SK-N-SH treated with all-trans-retinoic acid at 6 μM for 48 hours (cell line): ENCODE measurements around the gene ILRUN.

ENCODE experiments used
- ATAC-seq: fragments of 200-7000 bp; cut with Tn5 transposase; 3 replicates; pipeline ENCODE4 v1.9.1; 2020; ENCODE audit warnings: mild to moderate bottlenecking, moderate library complexity
- ARNTL ChIP-seq: fragments of 450-650 bp; formaldehyde crosslinking; IDR thresholded peaks from 2 replicates; pipeline ENCODE4 v1.5.0; 2020; ENCODE audit warnings: low read depth, mild to moderate bottlenecking, moderate library complexity, borderline replicate concordance
- BACH2 ChIP-seq: fragments of 250-450 bp; sonication (Bioruptor Pico); IDR thresholded peaks from 2 replicates; pipeline ENCODE4 v1.9.0; 2021; ENCODE audit warnings: mild to moderate bottlenecking, borderline replicate concordance
- CREB5 ChIP-seq: fragments of 250-450 bp; sonication (Bioruptor Pico); IDR thresholded peaks from 2 replicates; pipeline ENCODE4 v1.5.1; 2020; ENCODE audit warnings: low read depth, mild to moderate bottlenecking, moderate library complexity
- CSDC2 ChIP-seq: fragments of 250-450 bp; sonication (Bioruptor Pico); IDR thresholded peaks from 2 replicates; pipeline ENCODE4 v1.5.0; 2020; ENCODE audit warnings: mild to moderate bottlenecking, moderate library complexity
- CSRNP3 ChIP-seq: fragments of 250-450 bp; sonication (Bioruptor Pico); IDR thresholded peaks from 2 replicates; pipeline ENCODE4 v1.5.1; 2021; ENCODE audit warnings: mild to moderate bottlenecking, moderate library complexity
- ESRRG ChIP-seq: fragments of 250-450 bp; sonication (Bioruptor Pico); IDR thresholded peaks from 2 replicates; pipeline ENCODE4 v1.6.1; 2021; ENCODE audit warnings: mild to moderate bottlenecking
- GLIS3 ChIP-seq: fragments of 250-450 bp; sonication (Bioruptor Pico); IDR thresholded peaks from 2 replicates; pipeline ENCODE4 v1.5.0; 2020; ENCODE audit warnings: mild to moderate bottlenecking, moderate library complexity
- ISL1 ChIP-seq: fragments of 250-450 bp; sonication (Bioruptor Pico); IDR thresholded peaks from 2 replicates; pipeline ENCODE4 v2.1.2; 2022; ENCODE audit warnings: mild to moderate bottlenecking, moderate library complexity
- OSR1 ChIP-seq: fragments of 250-450 bp; sonication (Bioruptor Pico); IDR thresholded peaks from 2 replicates; pipeline ENCODE4 v1.8.0; 2022; ENCODE audit warnings: moderate library complexity, mild to moderate bottlenecking, inconsistent platforms
- PATZ1 ChIP-seq: fragments of 250-450 bp; sonication (Bioruptor Pico); IDR thresholded peaks from 2 replicates; pipeline ENCODE4 v1.8.0; 2020; ENCODE audit warnings: mild to moderate bottlenecking, moderate library complexity, borderline replicate concordance
- POU6F1 ChIP-seq: fragments of 250-450 bp; sonication (Bioruptor Pico); IDR thresholded peaks from 2 replicates; pipeline ENCODE4 v1.8.0; 2021; ENCODE audit warnings: low read depth, mild to moderate bottlenecking, moderate library complexity, borderline replicate concordance
- PPARA ChIP-seq: fragments of 250-450 bp; sonication (Bioruptor Pico); IDR thresholded peaks from 2 replicates; pipeline ENCODE4 v1.5.0; 2020; ENCODE audit warnings: mild to moderate bottlenecking, borderline replicate concordance
- RARB ChIP-seq: fragments of 250-450 bp; sonication (Bioruptor Pico); IDR thresholded peaks from 2 replicates; pipeline ENCODE4 v1.8.0; 2021; ENCODE audit warnings: mild to moderate bottlenecking, moderate library complexity
- SNAI2 ChIP-seq: fragments of 250-450 bp; sonication (Bioruptor Pico); IDR thresholded peaks from 2 replicates; pipeline ENCODE4 v1.5.0; 2020; ENCODE audit warnings: mild to moderate bottlenecking, moderate library complexity
- TCF4 ChIP-seq: fragments of 250-450 bp; sonication (Bioruptor Pico); IDR thresholded peaks from 2 replicates; pipeline ENCODE4 v1.8.0; 2021; ENCODE audit warnings: mild to moderate bottlenecking, moderate library complexity, borderline replicate concordance
- TOX ChIP-seq: fragments of 250-450 bp; sonication (Bioruptor Pico); IDR thresholded peaks from 2 replicates; pipeline ENCODE4 v1.8.0; 2021; ENCODE audit warnings: mild to moderate bottlenecking, moderate library complexity, borderline replicate concordance
- TSHZ2 ChIP-seq: fragments of 250-450 bp; sonication (Bioruptor Pico); IDR thresholded peaks from 2 replicates; pipeline ENCODE4 v1.5.0; 2020; ENCODE audit warnings: mild to moderate bottlenecking, moderate library complexity
- ZC3H10 ChIP-seq: fragments of 250-450 bp; sonication (Bioruptor Pico); IDR thresholded peaks from 2 replicates; pipeline ENCODE4 v1.5.1; 2021; ENCODE audit warnings: mild to moderate bottlenecking, moderate library complexity
- ZFP3 ChIP-seq: fragments of 250-450 bp; sonication (Bioruptor Pico); IDR thresholded peaks from 2 replicates; pipeline ENCODE4 v1.5.0; 2020; ENCODE audit warnings: mild to moderate bottlenecking, moderate library complexity
- ZFP30 ChIP-seq: fragments of 450-650 bp; formaldehyde crosslinking; IDR thresholded peaks from 2 replicates; pipeline ENCODE4 v1.5.0; 2022; ENCODE audit warnings: mild to moderate bottlenecking, moderate library complexity
- ZNF565 ChIP-seq: fragments of 450-650 bp; formaldehyde crosslinking; conservative IDR thresholded peaks from 2 replicates; pipeline ENCODE4 v1.5.0; 2020; ENCODE audit warnings: low read depth, mild to moderate bottlenecking, moderate library complexity
- ZNF70 ChIP-seq: fragments of 450-650 bp; formaldehyde crosslinking; IDR thresholded peaks from 2 replicates; pipeline ENCODE4 v1.5.0; 2020; ENCODE audit warnings: mild to moderate bottlenecking, moderate library complexity
- ZNF8 ChIP-seq: fragments of 450-650 bp; formaldehyde crosslinking; IDR thresholded peaks from 2 replicates; pipeline ENCODE4 v1.5.0; 2020; ENCODE audit warnings: mild to moderate bottlenecking, moderate library complexity

ILRUN gene

GRCh38 chr6:34692280-34692679 lies 4.3 kb downstream of the ILRUN start:
- no peak for TF ChIP-seq TOX (CRISPR knock-in tag)
- TF ChIP-seq CREB5 (CRISPR knock-in tag), result no peak
- no peak for TF ChIP-seq PATZ1 (CRISPR knock-in tag)
- TF ChIP-seq SNAI2 (CRISPR knock-in tag), result no peak
- no peak for TF ChIP-seq ESRRG (CRISPR knock-in tag)
- TF ChIP-seq CSRNP3 (CRISPR knock-in tag), result no peak
- TF ChIP-seq ZNF8 (CRISPR knock-in tag), result no peak
- TF ChIP-seq PPARA (CRISPR knock-in tag), result no peak
- no peak for TF ChIP-seq ISL1 (CRISPR knock-in tag)
- TF ChIP-seq CSDC2 (CRISPR knock-in tag), result no peak
- no peak for TF ChIP-seq OSR1
- no peak for TF ChIP-seq ZC3H10 (CRISPR knock-in tag)
- TF ChIP-seq ARNTL, result no peak
- TF ChIP-seq GLIS3 (CRISPR knock-in tag), result no peak
- no peak for TF ChIP-seq TSHZ2
- TF ChIP-seq ZFP30 (CRISPR knock-in tag), result no peak
- ATAC-seq, result no peak

GRCh38 chr6:34689742-34690141 lies 6.8 kb downstream of the ILRUN start:
- TF ChIP-seq PPARA (CRISPR knock-in tag), result no peak
- no peak for TF ChIP-seq PATZ1 (CRISPR knock-in tag)
- TF ChIP-seq GLIS3 (CRISPR knock-in tag), result no peak
- no peak for TF ChIP-seq BACH2 (CRISPR knock-in tag)
- no peak for TF ChIP-seq TOX (CRISPR knock-in tag)
- no peak for TF ChIP-seq CSDC2 (CRISPR knock-in tag)
- no peak for TF ChIP-seq ZNF8 (CRISPR knock-in tag)

GRCh38 chr6:34688956-34689355 lies 7.6 kb downstream of the ILRUN start:
- TF ChIP-seq TCF4 (no peak), CREB5 (CRISPR knock-in tag) (no peak), POU6F1 (CRISPR knock-in tag) (no peak), CSDC2 (CRISPR knock-in tag) (no peak), SNAI2 (CRISPR knock-in tag) (no peak), ZNF70 (CRISPR knock-in tag) (no peak), ISL1 (CRISPR knock-in tag) (no peak), RARB (no peak), GLIS3 (CRISPR knock-in tag) (no peak), ARNTL (no peak), ZNF8 (CRISPR knock-in tag) (no peak), ESRRG (CRISPR knock-in tag) (no peak), BACH2 (CRISPR knock-in tag) (no peak), PPARA (CRISPR knock-in tag) (no peak), ZFP3 (CRISPR knock-in tag) (no peak), ZNF565 (CRISPR knock-in tag) (no peak), TOX (CRISPR knock-in tag) (no peak)
- no peak for ATAC-seq

More at GRCh38 chr6:34689742-34690141, 6.8 kb downstream of the ILRUN start:
- no peak for ATAC-seq
